Trophoblast cell (in vitro differentiated cells and primary cell): ENCODE measurements around the gene VN1R2.

Source experiments
- DNase-seq, 2 donors: peaks; one replicate each; pipeline ENCODE4 v3.0.0-alpha.2; 2016
- H2AFZ ChIP-seq: 2 replicates; pipeline ENCODE4 v1.6.1; 2013; ENCODE audit warnings: low read length, moderate library complexity, mild to moderate bottlenecking; ENCODE audit not compliant: insufficient read depth, poor library complexity
- H2AK5ac ChIP-seq: 2 replicates; pipeline ENCODE4 v1.6.1; 2013; ENCODE audit warnings: mild to moderate bottlenecking, low read length
- H2BK120ac ChIP-seq: 2 replicates; pipeline ENCODE4 v1.6.1; 2013; ENCODE audit warnings: low read length, mild to moderate bottlenecking, moderate library complexity; ENCODE audit not compliant: insufficient read depth, poor library complexity
- H2BK12ac ChIP-seq: 2 replicates; pipeline ENCODE4 v1.6.1; 2013; ENCODE audit warnings: mild to moderate bottlenecking, low read length, moderate library complexity
- H2BK5ac ChIP-seq: 2 replicates; pipeline ENCODE4 v1.6.1; 2013; ENCODE audit warnings: low read length, low read depth, moderate library complexity, mild to moderate bottlenecking; ENCODE audit not compliant: poor library complexity
- H3K14ac ChIP-seq: 2 replicates; pipeline ENCODE4 v1.6.1; 2013; ENCODE audit warnings: mild to moderate bottlenecking, low read length
- H3K18ac ChIP-seq: 2 replicates; pipeline ENCODE4 v1.6.1; 2013; ENCODE audit warnings: mild to moderate bottlenecking, low read length
- H3K23ac ChIP-seq: 2 replicates; pipeline ENCODE4 v1.6.1; 2013; ENCODE audit warnings: low read length
- H3K27ac ChIP-seq: 2 replicates; pipeline ENCODE4 v1.5.1; 2013; ENCODE audit warnings: low read depth, mild to moderate bottlenecking, inconsistent platforms, low read length, moderate library complexity
- H3K27me3 ChIP-seq: 2 replicates; pipeline ENCODE4 v1.6.1; 2013; ENCODE audit warnings: inconsistent platforms, mild to moderate bottlenecking, low read length, moderate library complexity; ENCODE audit not compliant: insufficient read depth
- H3K36me3 ChIP-seq, 2 experiments: 1 replicate in 1 of 2; 2 replicates in 1 of 2; pipeline ENCODE4 v1.6.1; 2013; ENCODE audit warnings: low read length in 2 of 2, mild to moderate bottlenecking in 2 of 2, moderate library complexity in 1 of 2; ENCODE audit not compliant: insufficient read depth in 2 of 2, control insufficient read depth in 1 of 2
- H3K4ac ChIP-seq: 2 replicates; pipeline ENCODE4 v1.6.1; 2013; ENCODE audit warnings: low read depth, mild to moderate bottlenecking, low read length, moderate library complexity
- H3K4me1 ChIP-seq, 2 experiments: 1 replicate in 1 of 2; 2 replicates in 1 of 2; pipeline ENCODE4 v1.6.1; 2013; ENCODE audit warnings: low read length in 2 of 2, mild to moderate bottlenecking in 2 of 2, moderate library complexity in 1 of 2; ENCODE audit not compliant: insufficient read depth in 2 of 2, control insufficient read depth in 1 of 2
- H3K4me2 ChIP-seq: 2 replicates; pipeline ENCODE4 v1.6.1; 2013; ENCODE audit warnings: inconsistent platforms, mild to moderate bottlenecking, low read length, moderate library complexity
- H3K4me3 ChIP-seq: 2 replicates; pipeline ENCODE4 v1.5.1; 2013; ENCODE audit warnings: mild to moderate bottlenecking, low read depth, low read length, inconsistent platforms
- H3K79me1 ChIP-seq: one replicate; pipeline ENCODE4 v1.6.1; 2013; ENCODE audit warnings: low read length
- H3K79me2 ChIP-seq: 2 replicates; pipeline ENCODE4 v1.6.1; 2013; ENCODE audit warnings: low read length, mild to moderate bottlenecking; ENCODE audit not compliant: control insufficient read depth, insufficient read depth, poor library complexity
- H3K9ac ChIP-seq: 2 replicates; pipeline ENCODE4 v1.6.1; 2013; ENCODE audit warnings: mild to moderate bottlenecking, low read length
- H3K9me3 ChIP-seq: 2 replicates; pipeline ENCODE4 v1.6.1; 2013; ENCODE audit warnings: low read depth, mild to moderate bottlenecking, control low read depth, inconsistent platforms, low read length; ENCODE audit not compliant: insufficient read depth
- H4K12ac ChIP-seq: 2 replicates; pipeline ENCODE4 v1.6.1; 2013; ENCODE audit warnings: low read depth, mild to moderate bottlenecking, low read length, moderate library complexity
- H4K8ac ChIP-seq: 2 replicates; pipeline ENCODE4 v1.6.1; 2013; ENCODE audit warnings: low read depth, mild to moderate bottlenecking, low read length, moderate library complexity
- H4K91ac ChIP-seq: one replicate; pipeline ENCODE4 v1.6.1; 2013; ENCODE audit warnings: low read depth, mild to moderate bottlenecking, low read length, moderate library complexity
- WGBS: extraction: QIAGEN DNeasy Blood & Tissue Kit; methylation state at CpG from one replicate; pipeline ENCODE4 v1.1.7; 2013; ENCODE audit warnings: missing lambda C conversion rate; ENCODE audit not compliant: insufficient read length, insufficient coverage; ENCODE audit errors: extremely low coverage; 5-methylcytosine and 5-hydroxymethylcytosine counted together

VN1R2 gene

GRCh38 chr19:53224606-53225005, 33.5 kb upstream of the VN1R2 start:
- Histone ChIP-seq H3K4ac (no peak overlapping the region), H2AK5ac (no peak overlapping the region), H3K23ac (no peak overlapping the region), H2BK12ac (no peak overlapping the region), H3K4me2 (no peak overlapping the region), H3K4me1 (no peaks in the 10 kb centered on the region), H3K14ac (no peak overlapping the region), H3K27me3 (no peaks in the 10 kb centered on the region), H3K36me3 (no peaks in the 10 kb centered on the region), H3K27ac (no peak overlapping the region), H3K9me3 (peaks cover 14% of the 10 kb centered on the region), H4K91ac (no peak overlapping the region), H4K8ac (no peak overlapping the region), H2BK120ac (no peak overlapping the region), H3K18ac (no peak overlapping the region), H3K4me3 (no peak overlapping the region), H2BK5ac (no peak overlapping the region), H4K12ac (no peak overlapping the region), H3K9ac (no peak overlapping the region), H3K79me2 (no peaks in the 10 kb centered on the region), H2AFZ (no peak overlapping the region), H3K79me1 (no peaks in the 10 kb centered on the region)
- no peak for DNase-seq
- no CpG with 5 or more reads among the region's 20 CpGs for WGBS

- no peak overlapping the region for H3K23ac ChIP-seq
- no peak overlapping the region for H4K91ac ChIP-seq
- H3K36me3 ChIP-seq = peaks cover 7 to 10% of the 10 kb centered on the region in 2 experiments
- WGBS = no CpG with 5 or more reads among the region's 4 CpGs
- no peaks in the 10 kb centered on the region for H3K79me1 ChIP-seq
- H3K4me3 ChIP-seq = no peak overlapping the region
- H2BK120ac ChIP-seq = no peak overlapping the region
- DNase-seq = no peak
- no peak overlapping the region for H3K4ac ChIP-seq
- no peaks in the 10 kb centered on the region for H3K4me1 ChIP-seq
- no peak overlapping the region for H2AK5ac ChIP-seq
- no peak overlapping the region for H4K8ac ChIP-seq
- no peaks in the 10 kb centered on the region for H3K27me3 ChIP-seq
- no peak overlapping the region for H3K18ac ChIP-seq
- H3K9ac ChIP-seq = no peak overlapping the region
- H2BK5ac ChIP-seq = no peak overlapping the region
- H3K14ac ChIP-seq = no peak overlapping the region
- no peak overlapping the region for H4K12ac ChIP-seq
- H3K9me3 ChIP-seq = peaks cover 18% of the 10 kb centered on the region
- no peaks in the 10 kb centered on the region for H3K79me2 ChIP-seq
- no peak overlapping the region for H2AFZ ChIP-seq
- no peak overlapping the region for H2BK12ac ChIP-seq
- H3K27ac ChIP-seq = no peak overlapping the region
- no peak overlapping the region for H3K4me2 ChIP-seq
Measured at GRCh38 chr19:53237114-53237777, 20.8 kb upstream of the VN1R2 start.

- Histone ChIP-seq H2AFZ (no peak overlapping the region), H3K4me2 (no peak overlapping the region), H3K27ac (no peak overlapping the region), H3K23ac (no peak overlapping the region), H3K4ac (no peak overlapping the region), H3K18ac (no peak overlapping the region), H3K79me2 (no peaks in the 10 kb centered on the region), H3K79me1 (no peaks in the 10 kb centered on the region), H2AK5ac (no peak overlapping the region), H4K12ac (no peak overlapping the region), H3K4me3 (no peak overlapping the region), H2BK120ac (no peak overlapping the region), H3K9me3 (peaks cover 6% of the 10 kb centered on the region), H3K14ac (no peak overlapping the region), H3K36me3 (peaks cover 8 to 15% of the 10 kb centered on the region in 2 experiments), H3K9ac (no peak overlapping the region), H2BK12ac (no peak overlapping the region), H3K27me3 (no peaks in the 10 kb centered on the region), H4K91ac (no peak overlapping the region), H3K4me1 (no peaks in the 10 kb centered on the region), H4K8ac (no peak overlapping the region), H2BK5ac (no peak overlapping the region)
- no CpG with 5 or more reads among the region's 1 CpG for WGBS
- DNase-seq = no peak
Measured at GRCh38 chr19:53246498-53246897, 11.6 kb upstream of the VN1R2 start.

GRCh38 chr19:53254411-53255341, 3.4 kb upstream of the VN1R2 start, which contains the start of gene ZNF677:
Gene ZNF677, minus strand, starts transcription at chr19:53254873. Its CDS starts 3,323 bp downstream, at chr19:53251550.
- no peak within 1 kb of the TSS for H3K27ac ChIP-seq
- H3K4ac ChIP-seq = no peak within 1 kb of the TSS
- H3K9me3 ChIP-seq = peaks cover 5% of the 10 kb centered on the region
- H3K36me3 ChIP-seq = peaks cover 2 to 6% of the 10 kb centered on the region in 2 experiments
- H3K4me3 ChIP-seq = peak within 1 kb of the TSS; percentile 96
- H3K4me2 ChIP-seq = peak within 1 kb of the TSS; percentile 95
- peak within 1 kb of the TSS; percentile 5 for H3K18ac ChIP-seq
- H2BK12ac ChIP-seq = no peak within 1 kb of the TSS
- no CpG with 5 or more reads among the region's 72 CpGs for WGBS
- peak within 1 kb of the TSS; percentile 89 for H3K9ac ChIP-seq
- DNase-seq = peak; percentile 54 to 71
- H2BK5ac ChIP-seq = no peak within 1 kb of the TSS
- peak within 1 kb of the TSS; percentile 5 for H3K14ac ChIP-seq
- peak within 1 kb of the TSS; percentile 1 for H2BK120ac ChIP-seq
- no peaks in the 10 kb centered on the region for H3K4me1 ChIP-seq
- no peaks in the 10 kb centered on the region for H3K79me2 ChIP-seq
- peaks cover 4% of the 10 kb centered on the region for H3K79me1 ChIP-seq
- H2AK5ac ChIP-seq = no peak within 1 kb of the TSS
- peak within 1 kb of the TSS; percentile 61 for H2AFZ ChIP-seq
- H3K23ac ChIP-seq = no peak within 1 kb of the TSS
- peak within 1 kb of the TSS; percentile 59 for H4K91ac ChIP-seq
- H4K8ac ChIP-seq = peak within 1 kb of the TSS; percentile 68
- H4K12ac ChIP-seq = peak within 1 kb of the TSS; percentile 26
- H3K27me3 ChIP-seq = no peaks in the 10 kb centered on the region
